Measurements from ENCODE around the gene DLGAP3.

GRCh38 chr1:34885405-34886247 is 43.8 kb downstream of the DLGAP3 start:
- TF ChIP-seq CTBP1 (IDR thresholded peaks at IDR 0.05; ENCODE audit: borderline replicate concordance) (no peak), SP1 (IDR thresholded peaks at IDR 0.05) (no peak), ZNF384 (IDR thresholded peaks at IDR 0.05) (no peak), FOXK2 (IDR thresholded peaks at IDR 0.05) (no peak)

Data from HEK293T (cell line).